DND-41 (cell line): ENCODE data around the gene DNMT1.
"Not testable (repeated sequence)": the region's sequence is repeated elsewhere in the genome, so short reads cannot be mapped to it uniquely, and the experiment has no call there.

Source experiments
- ATAC-seq: fragments of 200-7000 bp; cut with Tn5 transposase; 3 replicates; pipeline ENCODE4 v1.9.1; 2021; ENCODE audit warnings: low read depth; ENCODE audit not compliant: insufficient read depth
- DNase-seq: peaks from one replicate; pipeline ENCODE4 v3.0.0-alpha.2; 2020
- H2AFZ ChIP-seq: 2 replicates; pipeline ENCODE4 v1.6.0; 2012; ENCODE audit warnings: low read depth, low read length
- H3K27ac ChIP-seq: 2 replicates; pipeline ENCODE4 v1.5.1; 2012; ENCODE audit warnings: low read length, inconsistent platforms
- H3K27me3 ChIP-seq: fragments of 200-600 bp; sonication (generic); 2 replicates; pipeline ENCODE4 v1.6.0; 2012; ENCODE audit warnings: low read length, mild to moderate bottlenecking, inconsistent platforms; ENCODE audit not compliant: insufficient read depth, poor library complexity
- H3K36me3 ChIP-seq: 2 replicates; pipeline ENCODE4 v1.5.1; 2012; ENCODE audit warnings: low read length, inconsistent platforms; ENCODE audit not compliant: insufficient read depth
- H3K4me1 ChIP-seq: 2 replicates; pipeline ENCODE4 v1.5.1; 2012; ENCODE audit warnings: mild to moderate bottlenecking, low read length; ENCODE audit not compliant: insufficient read depth
- H3K4me2 ChIP-seq: 2 replicates; pipeline ENCODE4 v1.6.0; 2012; ENCODE audit warnings: mild to moderate bottlenecking, moderate library complexity, low read length, inconsistent platforms; ENCODE audit not compliant: insufficient read depth
- H3K4me3 ChIP-seq, 2 experiments: fragments of 200-600 bp in 1 of 2; shearing (Covaris generic) in 1 of 2; 2 replicates each; pipeline ENCODE4 v1.5.1; 2012 to 2016; ENCODE audit warnings: inconsistent platforms in 2 of 2, low read length in 2 of 2, mild to moderate bottlenecking in 2 of 2, low read depth in 1 of 2, moderate library complexity in 1 of 2
- H3K79me2 ChIP-seq: 2 replicates; pipeline ENCODE4 v1.6.0; 2012; ENCODE audit warnings: low read length, inconsistent platforms; ENCODE audit not compliant: insufficient read depth
- H3K9ac ChIP-seq: 2 replicates; pipeline ENCODE4 v1.6.0; 2012; ENCODE audit warnings: low read depth, mild to moderate bottlenecking, inconsistent platforms, low read length, moderate library complexity
- H3K9me3 ChIP-seq: 2 replicates; pipeline ENCODE4 v1.5.1; 2012; ENCODE audit warnings: low read length, moderate library complexity, mild to moderate bottlenecking, inconsistent platforms; ENCODE audit not compliant: insufficient read depth, severe bottlenecking
- H4K20me1 ChIP-seq: 2 replicates; pipeline ENCODE4 v1.6.0; 2012; ENCODE audit warnings: low read length; ENCODE audit not compliant: insufficient read depth
- CTCF ChIP-seq: IDR thresholded peaks from 2 replicates; pipeline ENCODE4 v1.5.1; 2012; ENCODE audit warnings: borderline replicate concordance, low read length, moderate library complexity, mild to moderate bottlenecking; ENCODE audit not compliant: poor library complexity, severe bottlenecking; ENCODE audit errors: extremely low read depth
- EZH2 ChIP-seq: IDR thresholded peaks from 3 replicates; pipeline ENCODE4 v1.6.1; 2012; ENCODE audit warnings: borderline replicate concordance, low read depth, mild to moderate bottlenecking, moderate library complexity, low read length, inconsistent platforms; ENCODE audit not compliant: severe bottlenecking

Gene DNMT1

GRCh38 chr19:10194500-10195198 is at the start of gene DNMT1:
Gene DNMT1 (minus strand): TSS chr19:10194953. CDS start chr19:10194899, 54 bp downstream.
- ATAC-seq = peak; percentile 95
- peak; percentile 99 for DNase-seq
- Histone ChIP-seq H3K27ac (peak within 1 kb of the TSS; percentile 96), H3K4me3 (peak within 1 kb of the TSS; percentile 77 to 83), H2AFZ (peak within 1 kb of the TSS; percentile 84), H3K36me3 (peaks cover 44% of the 10 kb centered on the region), H3K9me3 (no peaks in the 10 kb centered on the region), H3K79me2 (peaks cover 55% of the 10 kb centered on the region), H3K27me3 (no peaks in the 10 kb centered on the region), H3K4me2 (peak within 1 kb of the TSS; percentile 86), H3K9ac (peak within 1 kb of the TSS; percentile 94), H4K20me1 (peaks cover 37% of the 10 kb centered on the region), H3K4me1 (peaks cover 39% of the 10 kb centered on the region)
- no peak for TF ChIP-seq CTCF
- TF ChIP-seq EZH2 = no peak

GRCh38 chr19:10243606-10244005 is 48.9 kb upstream of the DNMT1 start:
- H3K9ac ChIP-seq = no peak overlapping the region
- ATAC-seq = no peak
- H3K27ac ChIP-seq = no peak overlapping the region
- no peaks in the 10 kb centered on the region for H3K4me1 ChIP-seq
- no peaks in the 10 kb centered on the region for H3K9me3 ChIP-seq
- no peaks in the 10 kb centered on the region for H4K20me1 ChIP-seq
- H3K36me3 ChIP-seq = no peaks in the 10 kb centered on the region
- H2AFZ ChIP-seq = no peak overlapping the region
- no peak for DNase-seq
- no peak for TF ChIP-seq CTCF
- no peak for TF ChIP-seq EZH2
- no peaks in the 10 kb centered on the region for H3K27me3 ChIP-seq
- H3K4me3 ChIP-seq = no peak overlapping the region
- no peaks in the 10 kb centered on the region for H3K79me2 ChIP-seq
- H3K4me2 ChIP-seq = no peak overlapping the region

DNA sequence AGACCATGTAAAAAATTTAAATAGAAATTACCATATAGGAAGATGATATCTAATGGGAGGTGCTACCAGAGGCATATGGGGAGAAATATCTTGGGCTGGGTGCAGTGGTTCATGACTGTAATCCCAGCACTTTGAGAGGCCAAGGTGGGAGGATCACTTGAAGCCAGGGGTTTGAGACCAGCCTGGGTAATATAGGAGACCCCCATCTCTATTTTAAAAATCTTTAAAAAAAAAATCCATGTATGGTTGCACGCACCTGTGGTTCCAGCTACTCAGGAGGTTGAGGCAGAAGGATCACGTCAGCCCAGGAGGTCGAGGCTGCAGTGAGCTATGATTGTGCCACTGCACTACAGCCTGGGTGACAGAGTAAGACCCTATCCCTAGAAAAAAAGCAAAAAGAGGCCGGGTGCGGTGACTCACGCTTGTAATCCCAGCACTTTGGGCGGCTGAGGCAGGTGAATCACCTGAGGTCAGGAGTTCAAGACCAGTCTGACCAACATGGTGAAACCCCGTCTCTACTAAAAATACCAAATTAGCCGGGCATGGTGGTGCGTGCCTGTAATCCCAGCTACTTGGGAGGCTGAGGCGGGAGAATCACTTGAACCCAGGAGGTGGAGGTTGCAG is 47.2 kb upstream of the DNMT1 start:
- not testable (repeated sequence) for H3K4me1 ChIP-seq, H3K4me2 ChIP-seq, DNase-seq

GRCh38 chr19:10238172-10238783 is 43.5 kb upstream of the DNMT1 start:
- DNase-seq = no peak
- H3K9me3 ChIP-seq = no peaks in the 10 kb centered on the region
- H3K36me3 ChIP-seq = no peaks in the 10 kb centered on the region
- no peak overlapping the region for H3K27ac ChIP-seq
- no peak for ATAC-seq
- H3K4me1 ChIP-seq = peaks cover 22% of the 10 kb centered on the region
- no peak overlapping the region for H2AFZ ChIP-seq
- no peak overlapping the region for H3K4me3 ChIP-seq
- TF ChIP-seq CTCF = no peak
- no peak for TF ChIP-seq EZH2
- no peaks in the 10 kb centered on the region for H4K20me1 ChIP-seq
- H3K4me2 ChIP-seq = no peak overlapping the region
- H3K9ac ChIP-seq = no peak overlapping the region
- H3K27me3 ChIP-seq = no peaks in the 10 kb centered on the region
- no peaks in the 10 kb centered on the region for H3K79me2 ChIP-seq

More for the DNA sequence above, 47.2 kb upstream of the DNMT1 start:
- H3K27me3 ChIP-seq, H3K36me3 ChIP-seq, H2AFZ ChIP-seq, H4K20me1 ChIP-seq, ATAC-seq, H3K4me3 ChIP-seq, H3K9ac ChIP-seq, H3K27ac ChIP-seq, H3K79me2 ChIP-seq, H3K9me3 ChIP-seq: not testable (repeated sequence)
